CD8-positive, alpha-beta memory T cell (primary cell): Measurements from ENCODE around the gene BRCC3. TPM values are rescaled to one million over a fixed set of nuclear protein-coding genes. Genes with fewer than 3 reads are reported as not detected.
A peak's percentile ranks its signal among the peaks of the same experiment; 100 is the strongest.

Experiments
- CTCF ChIA-PET: fragments of 350-600 bp; sonication (Branson Sonifier 250); formaldehyde crosslinking; loops from one replicate; lab custom pipeline; 2021; ENCODE audit warnings: antibody characterized with exemption; lab: Charles Lee
- POLR2A ChIA-PET: fragments of 350-600 bp; sonication (Branson Sonifier 250); formaldehyde crosslinking; loops from one replicate; lab custom pipeline; 2021; ENCODE audit warnings: antibody characterized with exemption; lab: Charles Lee
- DNase-seq, 5 donors: peaks; one replicate each; pipeline versions ENCODE4 v3.0.0 to v3.0.0-alpha.2; 2020 to 2022; ENCODE audit warnings: mixed read lengths in 1 of 5
- H3K27ac ChIP-seq: one replicate; pipeline ENCODE4 v1.7.0; 2013; ENCODE audit warnings: low read depth, mild to moderate bottlenecking, low read length, moderate library complexity
- H3K27me3 ChIP-seq: 2 replicates; pipeline ENCODE4 v1.7.0; 2013; ENCODE audit warnings: low read length, mild to moderate bottlenecking; ENCODE audit not compliant: insufficient read depth, poor library complexity, severe bottlenecking
- H3K36me3 ChIP-seq: 2 replicates; pipeline ENCODE4 v1.7.0; 2013; ENCODE audit warnings: mild to moderate bottlenecking, low read length, moderate library complexity; ENCODE audit not compliant: insufficient read depth
- H3K4me1 ChIP-seq: 2 replicates; pipeline ENCODE4 v1.7.0; 2013; ENCODE audit warnings: mild to moderate bottlenecking, low read length, moderate library complexity; ENCODE audit not compliant: insufficient read depth
- H3K4me3 ChIP-seq: 2 replicates; pipeline ENCODE4 v1.7.0; 2013; ENCODE audit warnings: mild to moderate bottlenecking, low read length
- H3K9me3 ChIP-seq: 2 replicates; pipeline ENCODE4 v1.7.0; 2013; ENCODE audit warnings: mild to moderate bottlenecking, low read length
- H3K27ac Mint-ChIP-seq, 8 donors: one replicate each; pipeline ENCODE4 v1.8.0; 2020 to 2021; ENCODE audit warnings: mixed read lengths in 8 of 8, mild to moderate bottlenecking in 6 of 8, inconsistent platforms in 3 of 8, moderate library complexity in 3 of 8
- H3K27me3 Mint-ChIP-seq, 2 donors: one replicate each; pipeline ENCODE4 v1.8.0; 2020 to 2021; ENCODE audit warnings: mixed read lengths in 2 of 2, mild to moderate bottlenecking in 1 of 2, moderate library complexity in 1 of 2
- H3K36me3 Mint-ChIP-seq, 3 donors: one replicate each; pipeline ENCODE4 v1.8.0; 2020 to 2021; ENCODE audit warnings: mixed read lengths in 3 of 3, inconsistent platforms in 1 of 3, mild to moderate bottlenecking in 1 of 3
- H3K4me1 Mint-ChIP-seq, 3 donors: one replicate each; pipeline ENCODE4 v1.8.0; 2020 to 2021; ENCODE audit warnings: mixed read lengths in 3 of 3, inconsistent platforms in 1 of 3, mild to moderate bottlenecking in 1 of 3
- H3K4me3 Mint-ChIP-seq, 7 donors: one replicate each; pipeline ENCODE4 v1.8.0; 2020 to 2021; ENCODE audit warnings: mixed read lengths in 7 of 7, mild to moderate bottlenecking in 6 of 7, moderate library complexity in 4 of 7, inconsistent platforms in 2 of 7
- H3K9me3 Mint-ChIP-seq, 5 donors: one replicate each; pipeline ENCODE4 v1.8.0; 2020 to 2022; ENCODE audit warnings: mixed read lengths in 5 of 5, mild to moderate bottlenecking in 3 of 5, moderate library complexity in 2 of 5, inconsistent platforms in 1 of 5
- polyA plus RNA-seq: library from polyadenylated mRNA; unstranded; fragments of 300-500 nt; fragmentation: Illumina TruSeq; gene quantifications from one replicate; pipeline ENCODE4 v1.2.3, GENCODE V29; 2021
- total RNA-seq, 2 experiments: library from RNA; stranded (reverse); gene quantifications; one replicate each; pipeline ENCODE4 v1.2.3, GENCODE V29; 2021

Gene BRCC3
- total and polyA plus RNA-seq, 3 experiments from 2014 or later = 27.3 to 41.3 (median 37.0) TPM

DNA sequence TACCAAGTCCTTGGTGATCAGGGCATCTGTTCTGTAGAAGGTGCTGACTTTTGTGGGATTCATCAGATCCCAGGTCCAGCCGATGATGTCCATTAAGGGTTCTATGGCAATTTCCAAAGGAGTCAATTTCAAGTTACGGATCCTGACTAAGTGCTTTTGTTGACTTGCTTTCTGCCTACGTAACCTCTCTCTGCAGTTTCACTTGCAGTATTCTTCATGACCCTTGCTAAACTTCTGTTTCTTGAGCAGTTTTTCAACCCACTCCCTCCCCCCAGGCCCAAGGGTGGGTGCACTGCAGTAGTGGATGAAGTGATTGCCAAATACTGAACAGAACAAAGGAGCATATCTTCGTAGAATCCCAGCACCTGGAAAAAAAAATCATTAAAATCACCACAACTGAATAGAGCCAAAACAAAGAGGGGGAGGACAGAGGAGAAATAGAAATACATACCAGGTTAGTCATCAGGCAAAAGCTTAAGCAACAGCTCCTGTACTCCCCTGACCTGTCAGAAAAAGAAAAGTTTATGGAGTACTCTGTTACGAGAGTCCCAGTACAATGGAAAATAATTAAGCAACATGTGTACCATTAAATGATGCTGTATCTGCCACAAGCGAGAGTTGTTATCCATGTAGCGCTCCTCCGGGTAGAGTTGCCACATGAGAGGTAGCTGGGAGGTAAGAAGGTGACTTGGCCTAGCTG, 6.1 kb upstream of the BRCC3 start:
- Mint-ChIP-seq H3K9me3 (no peaks in the 10 kb centered on the region), H3K36me3 (peaks cover 0 to 27% (median 3%) of the 10 kb centered on the region in 3 donors), H3K4me1 (peaks cover 12 to 35% (median 27%) of the 10 kb centered on the region in 3 donors), H3K27me3 (no peaks in the 10 kb centered on the region), H3K27ac (peak overlapping the region in 1 of 8 donors; percentile 59), H3K4me3 (no peak overlapping the region)
- DNase-seq = no peak
- CTCF ChIA-PET = no interaction called here
- H3K9me3 ChIP-seq = no peaks in the 10 kb centered on the region
- H3K4me1 ChIP-seq = peaks cover 11% of the 10 kb centered on the region
- POLR2A ChIA-PET = no interaction called here
- no peak overlapping the region for H3K4me3 ChIP-seq
- H3K36me3 ChIP-seq = no peaks in the 10 kb centered on the region
- H3K27me3 ChIP-seq = no peaks in the 10 kb centered on the region
- H3K27ac ChIP-seq = no peak overlapping the region

DNA sequence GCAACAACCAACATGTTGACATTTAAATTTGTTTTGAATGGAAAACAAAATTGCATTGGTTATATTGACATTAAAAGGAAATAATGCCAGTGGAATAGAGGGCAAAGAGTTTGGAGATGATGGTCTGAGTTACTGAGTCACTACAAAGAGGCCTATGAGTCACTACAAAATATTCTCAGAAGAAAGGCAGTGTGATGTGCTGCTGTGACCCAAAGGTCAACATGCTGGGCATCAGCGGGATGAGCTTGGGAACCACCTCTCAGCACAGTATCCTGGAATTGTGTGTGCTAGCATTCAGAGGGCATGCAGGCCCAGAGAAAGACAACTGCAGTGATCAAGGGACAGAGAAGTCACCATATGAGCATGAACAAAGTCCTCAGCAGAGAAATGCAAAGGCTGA, 3.1 kb upstream of the BRCC3 start:
- Mint-ChIP-seq H3K9me3 (no peaks in the 10 kb centered on the region), H3K4me1 (peaks cover 24 to 50% (median 40%) of the 10 kb centered on the region in 3 donors), H3K4me3 (peak overlapping the region in 1 of 7 donors; percentile 60), H3K27ac (peak overlapping the region in 4 of 8 donors; percentile 18 to 47 (median 44)), H3K27me3 (peaks cover 0 to 2% of the 10 kb centered on the region in 2 donors), H3K36me3 (peaks cover 0 to 26% (median 0%) of the 10 kb centered on the region in 3 donors)
- Histone ChIP-seq H3K27ac (no peak overlapping the region), H3K4me1 (peaks cover 21% of the 10 kb centered on the region), H3K4me3 (no peak overlapping the region), H3K9me3 (no peaks in the 10 kb centered on the region), H3K36me3 (no peaks in the 10 kb centered on the region), H3K27me3 (no peaks in the 10 kb centered on the region)
- POLR2A ChIA-PET = no interaction called here
- CTCF ChIA-PET = no interaction called here
- DNase-seq = no peak

DNA sequence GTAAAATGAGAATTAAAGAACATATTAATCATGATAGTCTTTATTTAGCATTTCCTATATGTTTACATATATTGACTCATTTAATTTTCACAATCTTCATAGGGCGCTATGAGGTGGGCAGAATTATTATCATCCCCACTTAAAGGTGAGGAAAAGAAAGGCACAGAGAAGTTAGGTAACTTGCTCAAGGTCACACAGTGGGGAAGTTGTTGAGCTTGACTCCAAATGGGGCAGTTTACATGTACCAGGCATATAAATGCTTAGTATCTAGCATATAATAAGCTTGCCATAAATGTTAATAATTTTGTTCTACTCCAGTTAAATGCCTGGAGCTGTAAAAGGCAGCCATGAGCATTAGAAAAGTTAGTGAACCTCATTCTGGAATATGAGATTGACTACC, 1.9 kb upstream of the BRCC3 start:
- Histone ChIP-seq H3K27me3 (no peaks in the 10 kb centered on the region), H3K4me1 (peaks cover 21% of the 10 kb centered on the region), H3K4me3 (no peak overlapping the region), H3K9me3 (no peaks in the 10 kb centered on the region), H3K27ac (no peak overlapping the region), H3K36me3 (no peaks in the 10 kb centered on the region)
- H3K27ac Mint-ChIP-seq = peak overlapping the region in 5 of 8 donors; percentile 40 to 94 (median 89)
- DNase-seq = no peak
- H3K36me3 Mint-ChIP-seq = peaks cover 0 to 34% (median 2%) of the 10 kb centered on the region in 3 donors
- POLR2A ChIA-PET = interaction anchor here (1.4 kb wide), 1 partner anchor 43 kb away, joined by 10 read pairs; the partner anchor contains the start of gene FUNDC2
- H3K9me3 Mint-ChIP-seq = no peaks in the 10 kb centered on the region
- H3K4me3 Mint-ChIP-seq = peak overlapping the region; percentile 75 to 94 (median 87)
- H3K27me3 Mint-ChIP-seq = peaks cover 0 to 2% of the 10 kb centered on the region in 2 donors
- CTCF ChIA-PET = no interaction called here
- H3K4me1 Mint-ChIP-seq = peaks cover 34 to 62% (median 53%) of the 10 kb centered on the region in 3 donors

DNA sequence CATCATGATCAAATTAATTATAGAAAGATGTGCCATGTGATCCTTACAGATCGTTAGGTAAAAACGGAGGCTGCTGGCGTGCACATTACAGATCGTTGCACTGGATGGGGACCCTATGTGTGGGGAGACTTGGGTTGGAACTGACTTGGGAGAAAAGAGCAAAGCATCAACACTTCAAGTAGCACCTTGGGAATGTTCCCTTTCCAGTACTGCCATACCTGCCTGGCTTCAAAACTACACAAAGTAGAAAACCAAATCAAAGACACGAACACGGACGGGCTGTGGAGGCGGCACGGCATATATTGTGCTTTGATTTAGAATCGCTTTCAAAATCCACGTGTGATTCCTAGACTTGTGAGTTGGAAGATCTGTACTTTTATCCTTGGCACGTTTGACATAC, 1.3 kb upstream of the BRCC3 start:
- ChIA-PET POLR2A (interaction anchor here (1.4 kb wide), 1 partner anchor 43 kb away, joined by 10 read pairs; the partner anchor contains the start of gene FUNDC2), CTCF (interaction anchor here (1.0 kb wide), 2 partner anchors 13 to 42 kb away, joined by 3 to 4 read pairs; no protein-coding TSS in a partner anchor)
- Histone ChIP-seq H3K27me3 (no peaks in the 10 kb centered on the region), H3K4me1 (peaks cover 21% of the 10 kb centered on the region), H3K36me3 (no peaks in the 10 kb centered on the region), H3K9me3 (no peaks in the 10 kb centered on the region), H3K27ac (peak overlapping the region; percentile 79), H3K4me3 (peak overlapping the region; percentile 78)
- peaks cover 34 to 64% (median 56%) of the 10 kb centered on the region in 3 donors for H3K4me1 Mint-ChIP-seq
- H3K36me3 Mint-ChIP-seq = peaks cover 0 to 32% (median 2%) of the 10 kb centered on the region in 3 donors
- peak overlapping the region; percentile 75 to 94 (median 87) for H3K4me3 Mint-ChIP-seq
- H3K9me3 Mint-ChIP-seq = no peaks in the 10 kb centered on the region
- no peak for DNase-seq
- peak overlapping the region in 7 of 8 donors; percentile 87 to 96 (median 91) for H3K27ac Mint-ChIP-seq
- peaks cover 0 to 2% of the 10 kb centered on the region in 2 donors for H3K27me3 Mint-ChIP-seq

DNA sequence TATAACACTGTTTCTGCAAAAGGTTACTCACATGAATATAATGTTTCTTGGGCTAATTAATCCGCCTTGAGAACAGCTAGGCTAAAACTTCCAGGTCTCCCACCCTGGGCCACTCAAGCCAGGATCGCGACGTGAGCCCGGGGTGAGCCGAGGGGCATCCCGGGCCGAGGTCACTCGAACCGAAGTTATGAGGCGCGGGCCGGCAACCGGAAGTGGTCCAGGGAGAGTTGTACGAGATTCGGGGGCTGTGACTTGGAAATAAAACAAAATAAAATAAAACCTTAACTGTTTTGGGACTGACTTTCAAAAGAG, 689 bp upstream of the BRCC3 start:
- H3K4me1 ChIP-seq = peaks cover 21% of the 10 kb centered on the region
- peaks cover 0 to under 1% (median 0%) of the 10 kb centered on the region in 5 donors for H3K9me3 Mint-ChIP-seq
- ChIA-PET CTCF (interaction anchor here (1.0 kb wide), 2 partner anchors 14 to 42 kb away, joined by 3 to 4 read pairs; no protein-coding TSS in a partner anchor), POLR2A (interaction anchor here (1.4 kb wide), 1 partner anchor 44 kb away, joined by 10 read pairs; the partner anchor contains the start of gene FUNDC2)
- peaks cover 0 to 33% (median 7%) of the 10 kb centered on the region in 3 donors for H3K36me3 Mint-ChIP-seq
- peak overlapping the region; percentile 87 to 96 (median 90) for H3K27ac Mint-ChIP-seq
- no peaks in the 10 kb centered on the region for H3K27me3 ChIP-seq
- H3K4me1 Mint-ChIP-seq = peaks cover 40 to 70% (median 62%) of the 10 kb centered on the region in 3 donors
- peak overlapping the region; percentile 75 to 94 (median 87) for H3K4me3 Mint-ChIP-seq
- H3K4me3 ChIP-seq = peak overlapping the region; percentile 78
- peak overlapping the region; percentile 79 for H3K27ac ChIP-seq
- peaks cover 0 to 2% of the 10 kb centered on the region in 2 donors for H3K27me3 Mint-ChIP-seq
- no peaks in the 10 kb centered on the region for H3K36me3 ChIP-seq
- DNase-seq = peak in 1 of 5 donors; percentile 12
- no peaks in the 10 kb centered on the region for H3K9me3 ChIP-seq

DNA sequence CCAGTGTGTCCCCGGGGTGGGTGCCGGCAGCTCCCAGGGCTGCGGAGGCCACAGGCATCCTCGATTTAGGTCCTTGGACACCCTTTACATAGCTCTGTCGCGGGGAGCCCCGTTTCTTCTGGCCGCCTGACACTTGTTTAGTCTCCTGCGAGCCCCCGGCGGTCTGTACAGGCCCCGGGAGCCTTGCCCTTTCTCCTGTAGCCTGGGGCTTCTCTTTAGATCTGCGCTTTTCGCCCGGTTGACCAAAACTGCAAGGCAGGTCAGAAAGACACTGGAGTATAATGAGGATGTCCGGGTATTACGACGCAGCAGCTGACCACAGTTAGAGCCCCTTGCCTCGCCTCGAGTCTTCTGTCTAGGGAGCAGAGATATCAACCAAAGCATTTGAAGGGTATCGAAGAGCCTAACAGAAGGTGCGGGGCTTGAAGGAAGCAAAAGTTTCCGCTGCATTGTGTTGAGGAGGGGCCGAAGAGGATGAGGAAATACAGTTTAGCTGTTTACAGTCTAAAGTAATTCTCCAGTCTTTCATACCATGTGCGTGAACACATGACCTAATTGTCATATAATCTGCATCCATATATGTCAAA, 479 bp downstream of the BRCC3 start:
- Mint-ChIP-seq H3K4me3 (peak overlapping the region; percentile 88 to 95 (median 89)), H3K27me3 (peaks cover 0 to 2% of the 10 kb centered on the region in 2 donors), H3K36me3 (peaks cover 0 to 43% (median 8%) of the 10 kb centered on the region in 3 donors), H3K9me3 (peaks cover 0 to 2% (median 0%) of the 10 kb centered on the region in 5 donors), H3K27ac (peak overlapping the region; percentile 89 to 97 (median 94)), H3K4me1 (peaks cover 40 to 66% (median 64%) of the 10 kb centered on the region in 3 donors)
- Histone ChIP-seq H3K27me3 (no peaks in the 10 kb centered on the region), H3K27ac (peak overlapping the region; percentile 86), H3K4me1 (peaks cover 21% of the 10 kb centered on the region), H3K4me3 (peak overlapping the region; percentile 81), H3K36me3 (no peaks in the 10 kb centered on the region), H3K9me3 (no peaks in the 10 kb centered on the region)
- POLR2A ChIA-PET = interaction anchor here (1.4 kb wide), 1 partner anchor 45 kb away, joined by 9 read pairs; the partner anchor contains the start of gene FUNDC2
- CTCF ChIA-PET = no interaction called here
- no peak for DNase-seq

DNA sequence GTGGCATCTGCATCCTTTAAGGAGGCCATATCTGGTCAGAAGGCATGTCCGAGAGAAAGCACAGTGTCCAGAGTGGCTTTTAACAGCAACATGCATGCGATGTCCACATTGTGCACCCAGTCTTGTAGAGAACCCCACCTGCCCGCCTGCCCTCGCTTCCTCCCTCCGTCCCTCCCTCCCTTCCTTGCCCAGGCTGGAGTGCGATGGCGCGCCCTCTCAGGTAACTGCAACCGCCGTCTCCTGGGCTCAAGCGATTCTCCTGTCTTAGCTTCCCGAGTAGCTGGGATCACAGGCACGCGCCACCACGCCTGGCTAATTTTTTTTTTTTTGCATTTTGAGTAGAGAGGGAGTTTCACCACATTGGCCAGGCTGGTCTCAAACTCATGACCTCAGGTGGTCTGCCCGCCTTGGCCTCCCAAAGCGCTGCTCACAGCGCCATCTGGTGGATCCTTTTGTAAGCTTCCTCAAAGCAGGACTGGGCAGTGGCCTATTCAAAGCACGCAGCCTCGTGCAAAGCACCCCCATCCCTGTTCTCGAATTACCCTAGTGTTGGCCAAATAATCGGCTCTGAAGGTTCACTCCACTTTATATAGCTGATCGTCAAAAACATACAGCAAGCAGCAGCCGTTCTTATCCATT, 15.0 kb downstream of the BRCC3 start:
- Mint-ChIP-seq H3K9me3 (no peaks in the 10 kb centered on the region), H3K4me3 (no peak overlapping the region), H3K4me1 (no peaks in the 10 kb centered on the region), H3K27ac (peak overlapping the region in 2 of 8 donors; percentile 16 to 60), H3K36me3 (peaks cover 0 to 48% (median 7%) of the 10 kb centered on the region in 3 donors), H3K27me3 (peaks cover 0 to 4% of the 10 kb centered on the region in 2 donors)
- Histone ChIP-seq H3K36me3 (no peaks in the 10 kb centered on the region), H3K9me3 (no peaks in the 10 kb centered on the region), H3K4me1 (no peaks in the 10 kb centered on the region), H3K27me3 (no peaks in the 10 kb centered on the region), H3K27ac (no peak overlapping the region), H3K4me3 (no peak overlapping the region)
- ChIA-PET POLR2A (no interaction called here), CTCF (interaction anchor here (0.6 to 1.9 kb wide), 9 partner anchors 9 to 106 kb away, joined by 3 to 8 read pairs (median 3); no protein-coding TSS in a partner anchor)
- DNase-seq = peak; percentile 7 to 53 (median 24)
